Fibroblast of lung (primary cell): ENCODE measurements around the gene PHF14. TPM values are rescaled to one million over a fixed set of nuclear protein-coding genes. Genes with fewer than 3 reads are reported as not detected.
A peak's percentile ranks its signal among the peaks of the same experiment; 100 is the strongest.
"Not testable (repeated sequence)": the region's sequence is repeated elsewhere in the genome, so short reads cannot be mapped to it uniquely, and the experiment has no call there.

Experiments used
- DNase-seq, 2 donors: peaks; one replicate each; pipeline versions ENCODE4 v3.0.0 to v3.0.0-alpha.2; 2010; ENCODE audit warnings: low read depth in 2 of 2
- H2AFZ ChIP-seq: 2 replicates; pipeline ENCODE4 v1.5.1; 2012; ENCODE audit warnings: low read length, control low read depth, inconsistent platforms
- H3K27ac ChIP-seq: 2 replicates; pipeline ENCODE4 v1.5.1; 2011; ENCODE audit warnings: low read length, control low read depth; ENCODE audit not compliant: insufficient read depth
- H3K27me3 ChIP-seq: 2 replicates; pipeline ENCODE4 v1.5.1; 2011; ENCODE audit warnings: mild to moderate bottlenecking, low read length; ENCODE audit not compliant: control insufficient read depth, insufficient read depth
- H3K36me3 ChIP-seq: 2 replicates; pipeline ENCODE4 v1.5.1; 2011; ENCODE audit warnings: low read length; ENCODE audit not compliant: control insufficient read depth, insufficient read depth
- H3K4me1 ChIP-seq: 2 replicates; pipeline ENCODE4 v1.5.1; 2011; ENCODE audit warnings: low read length; ENCODE audit not compliant: control insufficient read depth, insufficient read depth; ENCODE audit errors: extremely low read depth
- H3K4me2 ChIP-seq: 2 replicates; pipeline ENCODE4 v1.5.1; 2011; ENCODE audit warnings: low read length, control low read depth; ENCODE audit not compliant: insufficient read depth; ENCODE audit errors: extremely low read depth
- H3K4me3 ChIP-seq, 4 experiments: fragments of 200-600 bp in 1 of 4; sonication (generic) in 1 of 4; replicated peaks in 1 of 4; 2 replicates each; pipeline ENCODE4 v1.5.1; 2011 to 2016; ENCODE audit warnings: low read length in 4 of 4, low read depth in 3 of 4, mild to moderate bottlenecking in 3 of 4, control low read depth in 2 of 4, inconsistent platforms in 1 of 4, mixed read lengths in 1 of 4; ENCODE audit not compliant: insufficient read depth in 1 of 4; ENCODE audit errors: control extremely low read depth in 1 of 4
- H3K79me2 ChIP-seq: 2 replicates; pipeline ENCODE4 v1.5.1; 2012; ENCODE audit warnings: mild to moderate bottlenecking, low read length, inconsistent platforms; ENCODE audit not compliant: control insufficient read depth, insufficient read depth
- H3K9ac ChIP-seq: 2 replicates; pipeline ENCODE4 v1.5.1; 2011; ENCODE audit warnings: mild to moderate bottlenecking, low read length, control low read depth; ENCODE audit not compliant: insufficient read depth
- H3K9me3 ChIP-seq: 2 replicates; pipeline ENCODE4 v1.5.1; 2012; ENCODE audit warnings: low read depth, low read length; ENCODE audit not compliant: control insufficient read depth, insufficient read depth
- H4K20me1 ChIP-seq: 2 replicates; pipeline ENCODE4 v1.5.1; 2011; ENCODE audit warnings: low read length; ENCODE audit not compliant: control insufficient read depth, insufficient read depth; ENCODE audit errors: extremely low read depth
- EZH2 ChIP-seq: IDR thresholded peaks from 2 replicates; pipeline ENCODE4 v1.5.1; 2012; ENCODE audit warnings: low read length, control low read depth, mild to moderate bottlenecking; ENCODE audit errors: missing control alignments
- polyA plus RNA-seq, 2 donors: library from polyadenylated mRNA; depleted of rRNA in 1 of 2; stranded (reverse) in 1 of 2; unstranded in 1 of 2; fragments of >200 nt; gene quantifications; 2 replicates each; pipeline ENCODE4 v1.2.1, GENCODE V29; 2011 to 2012; ENCODE audit warnings: missing spikeins in 1 of 2
- total RNA-seq: library from RNA; depleted of rRNA; stranded (reverse); fragments of >200 nt; gene quantifications from 2 replicates; pipeline ENCODE4 v1.2.1, GENCODE V29; 2014
- TF ChIP-seq, protein P1 (sequence below), 2 donors: IDR thresholded peaks in 1 of 2; conservative IDR thresholded peaks in 1 of 2; 1 replicate in 1 of 2; 2 replicates in 1 of 2; pipeline ENCODE4 v1.5.1; 2011 to 2012; ENCODE audit warnings: low read length in 2 of 2, control low read depth in 1 of 2, inconsistent platforms in 1 of 2, low read depth in 1 of 2, mild to moderate bottlenecking in 1 of 2

The PHF14 gene
- total and polyA plus RNA-seq, 2 donors (not counting 1 experiment from before 2014, with no cell fraction given), result 18.8 to 29.6 TPM

GRCh38 chr7:10973942-10974911 lies 555 bp downstream of the PHF14 start:
- peak overlapping the region; percentile 76 for H3K27ac ChIP-seq
- H3K9ac ChIP-seq, result peak overlapping the region; percentile 72
- DNase-seq, result peak; percentile 49
- TF ChIP-seq EZH2, result no peak
- TF ChIP-seq, protein P1, sequence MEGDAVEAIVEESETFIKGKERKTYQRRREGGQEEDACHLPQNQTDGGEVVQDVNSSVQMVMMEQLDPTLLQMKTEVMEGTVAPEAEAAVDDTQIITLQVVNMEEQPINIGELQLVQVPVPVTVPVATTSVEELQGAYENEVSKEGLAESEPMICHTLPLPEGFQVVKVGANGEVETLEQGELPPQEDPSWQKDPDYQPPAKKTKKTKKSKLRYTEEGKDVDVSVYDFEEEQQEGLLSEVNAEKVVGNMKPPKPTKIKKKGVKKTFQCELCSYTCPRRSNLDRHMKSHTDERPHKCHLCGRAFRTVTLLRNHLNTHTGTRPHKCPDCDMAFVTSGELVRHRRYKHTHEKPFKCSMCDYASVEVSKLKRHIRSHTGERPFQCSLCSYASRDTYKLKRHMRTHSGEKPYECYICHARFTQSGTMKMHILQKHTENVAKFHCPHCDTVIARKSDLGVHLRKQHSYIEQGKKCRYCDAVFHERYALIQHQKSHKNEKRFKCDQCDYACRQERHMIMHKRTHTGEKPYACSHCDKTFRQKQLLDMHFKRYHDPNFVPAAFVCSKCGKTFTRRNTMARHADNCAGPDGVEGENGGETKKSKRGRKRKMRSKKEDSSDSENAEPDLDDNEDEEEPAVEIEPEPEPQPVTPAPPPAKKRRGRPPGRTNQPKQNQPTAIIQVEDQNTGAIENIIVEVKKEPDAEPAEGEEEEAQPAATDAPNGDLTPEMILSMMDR (conservative IDR thresholded peaks at IDR 0.05 in 1 of 2, IDR thresholded peaks at IDR 0.05 in 1 of 2; ENCODE audit: low read depth in 1 of 2, low read length in 2 of 2), result no peak
- H3K4me1 ChIP-seq, result no peaks in the 10 kb centered on the region
- H3K79me2 ChIP-seq, result peaks cover 2% of the 10 kb centered on the region
- no peaks in the 10 kb centered on the region for H3K36me3 ChIP-seq
- no peaks in the 10 kb centered on the region for H3K9me3 ChIP-seq
- H3K4me3 ChIP-seq, result peak overlapping the region; percentile 77 to 89 (median 82)
- H2AFZ ChIP-seq, result peak overlapping the region; percentile 88
- no peaks in the 10 kb centered on the region for H3K27me3 ChIP-seq
- H3K4me2 ChIP-seq, result peak overlapping the region; percentile 32
- H4K20me1 ChIP-seq, result no peaks in the 10 kb centered on the region

GRCh38 chr7:10977113-10977512 lies 3.4 kb downstream of the PHF14 start:
- Histone ChIP-seq H3K4me1 (no peaks in the 10 kb centered on the region), H3K79me2 (peaks cover 2% of the 10 kb centered on the region), H3K27ac (no peak overlapping the region), H3K9ac (no peak overlapping the region), H3K9me3 (no peaks in the 10 kb centered on the region), H3K4me2 (no peak overlapping the region), H3K36me3 (no peaks in the 10 kb centered on the region), H3K4me3 (no peak overlapping the region), H2AFZ (no peak overlapping the region), H4K20me1 (no peaks in the 10 kb centered on the region), H3K27me3 (no peaks in the 10 kb centered on the region)
- TF ChIP-seq, protein P1 (conservative IDR thresholded peaks at IDR 0.05 in 1 of 2, IDR thresholded peaks at IDR 0.05 in 1 of 2; ENCODE audit: low read depth in 1 of 2, low read length in 2 of 2), result no peak
- no peak for TF ChIP-seq EZH2
- peak in 1 of 2 donors; percentile 7 for DNase-seq

DNA sequence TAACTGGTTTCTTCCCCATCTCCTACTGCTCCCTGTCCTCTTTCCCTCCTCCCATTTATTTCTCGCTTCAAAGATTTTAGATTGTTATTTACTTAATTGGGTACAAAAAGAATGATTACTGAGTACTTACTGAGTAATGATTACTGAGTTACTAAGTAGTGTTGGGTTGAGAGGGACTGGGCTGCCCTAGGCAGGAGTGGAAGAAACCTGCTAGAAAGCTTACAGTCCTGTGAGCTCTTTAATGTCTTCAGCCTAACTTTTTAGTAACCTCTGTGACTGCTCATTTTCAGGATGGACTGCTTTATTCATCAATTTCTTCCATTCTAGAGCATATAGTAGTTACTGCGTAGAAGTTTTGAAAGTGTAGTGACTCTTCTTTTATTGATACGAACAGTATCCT lies 7.6 kb downstream of the PHF14 start:
- Histone ChIP-seq H4K20me1 (no peaks in the 10 kb centered on the region), H3K27me3 (no peaks in the 10 kb centered on the region), H3K9ac (no peak overlapping the region), H3K9me3 (no peaks in the 10 kb centered on the region), H3K4me1 (no peaks in the 10 kb centered on the region), H2AFZ (no peak overlapping the region), H3K27ac (no peak overlapping the region), H3K79me2 (peaks cover 2% of the 10 kb centered on the region), H3K36me3 (peaks cover 3% of the 10 kb centered on the region), H3K4me2 (no peak overlapping the region), H3K4me3 (no peak overlapping the region)
- no peak for DNase-seq
- TF ChIP-seq EZH2, result no peak
- TF ChIP-seq, protein P1 (conservative IDR thresholded peaks at IDR 0.05 in 1 of 2, IDR thresholded peaks at IDR 0.05 in 1 of 2; ENCODE audit: low read depth in 1 of 2, low read length in 2 of 2), result no peak

DNA sequence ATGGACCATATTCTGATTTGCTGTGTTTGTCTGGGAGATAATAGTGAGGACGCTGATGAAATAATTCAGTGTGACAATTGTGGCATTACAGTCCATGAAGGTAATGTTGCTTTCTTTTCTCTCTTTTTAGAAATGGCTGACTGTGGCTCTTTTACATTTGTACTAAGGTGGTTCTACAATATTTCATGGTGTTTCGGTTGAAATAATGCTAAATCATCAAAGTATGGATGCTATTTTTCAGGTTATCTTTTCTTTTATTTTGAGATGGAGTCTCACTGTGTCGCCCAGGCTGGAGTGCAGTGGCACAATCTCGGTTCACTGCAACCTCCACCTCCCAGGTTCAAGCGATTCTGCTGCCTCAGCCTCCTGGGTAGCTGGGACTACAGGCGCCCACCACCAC lies 17.1 kb downstream of the PHF14 start:
- not testable (repeated sequence) for H2AFZ ChIP-seq, H3K4me3 ChIP-seq, H3K79me2 ChIP-seq, H3K9me3 ChIP-seq, H3K4me2 ChIP-seq, H3K4me1 ChIP-seq, H3K27ac ChIP-seq, H3K9ac ChIP-seq, H3K27me3 ChIP-seq, H4K20me1 ChIP-seq, DNase-seq, H3K36me3 ChIP-seq
